Astrocyte of the hippocampus (primary cell): ENCODE data around the gene SLC5A10.

Source experiments
- DNase-seq: peaks from one replicate; pipeline ENCODE4 v3.0.0; 2011; ENCODE audit warnings: low read depth, low spot score

SLC5A10 gene

GRCh38 chr17:18964550-18964949 is 12.6 kb downstream of the SLC5A10 start:
- no peak for DNase-seq

- DNase-seq: no peak
These were observed 13.7 kb downstream of the SLC5A10 start for GRCh38 chr17:18965530-18966236.

GRCh38 chr17:18966831-18967624 is 15.1 kb downstream of the SLC5A10 start:
- peak; percentile 74 for DNase-seq

- DNase-seq: no peak
These were observed 16.0 kb downstream of the SLC5A10 start for GRCh38 chr17:18967916-18968315.

- no peak for DNase-seq
These were observed 16.4 kb downstream of the SLC5A10 start for GRCh38 chr17:18968345-18968744.

GRCh38 chr17:18968945-18969887 is 17.3 kb downstream of the SLC5A10 start:
- no peak for DNase-seq

- no peak for DNase-seq
These were observed 18.9 kb downstream of the SLC5A10 start for GRCh38 chr17:18970582-18971480.

GRCh38 chr17:18971801-18972200 is 19.8 kb downstream of the SLC5A10 start:
- no peak for DNase-seq

GRCh38 chr17:18974407-18975149 is 22.6 kb downstream of the SLC5A10 start:
- no peak for DNase-seq

- DNase-seq: no peak
These were observed 23.6 kb downstream of the SLC5A10 start for GRCh38 chr17:18975597-18975996.

GRCh38 chr17:18976201-18976600 is 24.2 kb downstream of the SLC5A10 start:
- no peak for DNase-seq

- DNase-seq: no peak
These were observed 25.1 kb downstream of the SLC5A10 start for GRCh38 chr17:18977021-18977420.

- DNase-seq: no peak
These were observed 25.7 kb downstream of the SLC5A10 start for GRCh38 chr17:18977646-18978045.

GRCh38 chr17:18978050-18978449 is 26.1 kb downstream of the SLC5A10 start:
- no peak for DNase-seq

- no peak for DNase-seq
These were observed 26.7 kb downstream of the SLC5A10 start for GRCh38 chr17:18978655-18979054.

GRCh38 chr17:18980682-18981334 is 28.8 kb downstream of the SLC5A10 start:
- DNase-seq: peak; percentile 68

GRCh38 chr17:18981335-18981641 is 29.3 kb downstream of the SLC5A10 start:
- DNase-seq: no peak

- peak; percentile 81 for DNase-seq
These were observed 29.9 kb downstream of the SLC5A10 start for GRCh38 chr17:18981642-18982424.
